SK-N-SH (cell line): Measurements from ENCODE around the gene MOCS3. TPM values are rescaled to one million over a fixed set of nuclear protein-coding genes. Genes with fewer than 3 reads are reported as not detected.

Experiments
- CTCF ChIA-PET: fragments of 300-600, 350-600 bp; formaldehyde crosslinking; extraction: SDS; loops from one replicate; lab custom pipeline; 2021; lab: Yijun Ruan, JAX
- POLR2A ChIA-PET: fragments of 350-600 bp; sonication (Branson Sonifier 250); formaldehyde crosslinking; extraction: SDS; loops from one replicate; lab custom pipeline; 2020; ENCODE audit warnings: antibody characterized with exemption, inconsistent platforms; lab: Yijun Ruan, JAX
- DNase-seq: peaks from one replicate; pipeline ENCODE4 v3.0.0; 2012
- H2AFZ ChIP-seq: fragments of 200-600 bp; sonication (generic); 2 replicates; pipeline ENCODE4 v1.8.1; 2016; ENCODE audit warnings: antibody characterized with exemption, mild to moderate bottlenecking, low read depth
- H3F3A ChIP-seq: fragments of 200-600 bp; sonication (generic); replicated peaks from 2 replicates; pipeline ENCODE3; 2016; ENCODE audit warnings: antibody characterized with exemption, mild to moderate bottlenecking; ENCODE audit not compliant: insufficient read depth
- H3K27ac ChIP-seq, 2 experiments: fragments of 200-500 bp in 1 of 2; fragments of 200-600 bp in 1 of 2; sonication (Bioruptor generic) in 1 of 2; sonication (generic), shearing (Covaris generic) in 1 of 2; 2 replicates each; pipeline versions ENCODE4 v1.5.1 to v1.6.1; 2014 to 2016; ENCODE audit warnings: low read depth in 2 of 2, inconsistent platforms in 1 of 2, low read length in 1 of 2, mild to moderate bottlenecking in 1 of 2, mixed read lengths in 1 of 2
- H3K27me3 ChIP-seq: fragments of 200-600 bp; sonication (generic), shearing (Covaris generic); 2 replicates; pipeline ENCODE4 v1.6.1; 2016; ENCODE audit warnings: mixed run types; ENCODE audit not compliant: insufficient read depth
- H3K36me3 ChIP-seq, 2 experiments: fragments of 200-500 bp in 1 of 2; fragments of 200-600 bp in 1 of 2; sonication (Bioruptor generic) in 1 of 2; sonication (generic) in 1 of 2; replicated peaks in 1 of 2; 2 replicates each; pipeline versions ENCODE3 to v1.5.1; 2014 to 2016; ENCODE audit warnings: low read length in 1 of 2, mild to moderate bottlenecking in 1 of 2; ENCODE audit not compliant: insufficient read depth in 2 of 2, control insufficient read depth in 1 of 2
- H3K4me1 ChIP-seq, 2 experiments: fragments of 200-500 bp in 1 of 2; fragments of 200-600 bp in 1 of 2; sonication (Bioruptor generic) in 1 of 2; sonication (generic), shearing (Covaris generic) in 1 of 2; 2 replicates each; pipeline versions ENCODE4 v1.5.1 to v1.6.1; 2014 to 2016; ENCODE audit warnings: low read depth in 1 of 2, low read length in 1 of 2, mixed run types in 1 of 2; ENCODE audit not compliant: insufficient read depth in 2 of 2, control insufficient read depth in 1 of 2
- H3K4me2 ChIP-seq: fragments of 200-600 bp; sonication (generic), shearing (Covaris generic); 2 replicates; pipeline ENCODE4 v1.6.1; 2017; ENCODE audit warnings: mixed run types
- H3K4me3 ChIP-seq, 2 experiments: fragments of 200-500 bp in 1 of 2; fragments of 200-600 bp in 1 of 2; sonication (Bioruptor generic) in 1 of 2; sonication (generic), shearing (Covaris generic) in 1 of 2; 2 replicates each; pipeline versions ENCODE4 v1.5.1 to v1.8.1; 2014 to 2016; ENCODE audit warnings: low read depth in 2 of 2, inconsistent platforms in 1 of 2, low read length in 1 of 2, mild to moderate bottlenecking in 1 of 2, mixed read lengths in 1 of 2, moderate library complexity in 1 of 2
- H3K79me2 ChIP-seq: fragments of 200-600 bp; sonication (generic); 2 replicates; pipeline ENCODE4 v1.8.1; 2017; ENCODE audit warnings: mild to moderate bottlenecking; ENCODE audit not compliant: insufficient read depth
- H3K9ac ChIP-seq: fragments of 200-600 bp; sonication (generic); 2 replicates; pipeline ENCODE4 v1.6.1; 2017; ENCODE audit warnings: mixed run types
- H3K9me2 ChIP-seq: fragments of 200-600 bp; sonication (generic); 2 replicates; pipeline ENCODE4 v1.6.1; 2017; ENCODE audit warnings: mixed run types
- H3K9me3 ChIP-seq: fragments of 200-600 bp; sonication (generic); 2 replicates; pipeline ENCODE4 v1.6.1; 2017; ENCODE audit warnings: mixed run types, mild to moderate bottlenecking, moderate library complexity
- H4K20me1 ChIP-seq: fragments of 200-600 bp; sonication (generic); 2 replicates; pipeline ENCODE4 v1.6.1; 2017; ENCODE audit warnings: mild to moderate bottlenecking, mixed run types; ENCODE audit not compliant: insufficient read depth
- EP300 ChIP-seq, 2 experiments: IDR thresholded peaks; 2 replicates each; pipeline versions ENCODE4 v1.4.0 to v1.6.1; 2012; ENCODE audit warnings: borderline replicate concordance in 1 of 2, low read depth in 1 of 2, low read length in 1 of 2
- EZH2phosphoT487 ChIP-seq: fragments of 200-600 bp; sonication (generic); IDR thresholded peaks from 2 replicates; pipeline ENCODE4 v1.6.1; 2017; ENCODE audit warnings: low read depth, mixed run types, mild to moderate bottlenecking, antibody characterized with exemption, moderate library complexity, borderline replicate concordance
- FOXJ3 ChIP-seq: sonication (generic); formaldehyde crosslinking; IDR thresholded peaks from 2 replicates; pipeline ENCODE4 v1.5.1; 2020; ENCODE audit warnings: mild to moderate bottlenecking, missing genetic modification reagents
- RAD21 ChIP-seq: IDR thresholded peaks from 2 replicates; pipeline ENCODE4 v1.6.1; 2012; ENCODE audit warnings: mild to moderate bottlenecking, low read length
- RCOR1 ChIP-seq: fragments of 150-350 bp; IDR thresholded peaks from 2 replicates; pipeline ENCODE4 v1.6.1; 2017; ENCODE audit warnings: antibody characterized with exemption, low read length
- TCF12 ChIP-seq: IDR thresholded peaks from 2 replicates; pipeline ENCODE4 v1.4.0; 2012
- TEAD4 ChIP-seq: IDR thresholded peaks from 2 replicates; pipeline ENCODE4 v1.4.0; 2012; ENCODE audit warnings: mild to moderate bottlenecking, borderline replicate concordance; ENCODE audit not compliant: insufficient read depth
- YY1 ChIP-seq: IDR thresholded peaks from 2 replicates; pipeline ENCODE4 v1.4.0; 2012; ENCODE audit warnings: low read depth, mild to moderate bottlenecking
- WGBS: methylation state at CpG from one replicate; pipeline ENCODE4 v1.1.6; 2017; ENCODE audit warnings: low lambda C conversion rate; 5-methylcytosine and 5-hydroxymethylcytosine counted together
- polyA plus RNA-seq, 3 experiments: library from polyadenylated mRNA; depleted of rRNA; stranded (reverse); fragments of >200 nt; gene quantifications; 2 replicates each; pipeline ENCODE4 v1.2.3, GENCODE V29; 2012
- TF ChIP-seq, protein P1 (sequence below): IDR thresholded peaks from 2 replicates; pipeline ENCODE4 v1.6.1; 2012; ENCODE audit warnings: mild to moderate bottlenecking, low read depth, low read length, moderate library complexity

The MOCS3 gene
- polyA plus RNA-seq, 1 of the 3 experiments (the other 2 are of a cell fraction) = 4.0 TPM

DNA sequence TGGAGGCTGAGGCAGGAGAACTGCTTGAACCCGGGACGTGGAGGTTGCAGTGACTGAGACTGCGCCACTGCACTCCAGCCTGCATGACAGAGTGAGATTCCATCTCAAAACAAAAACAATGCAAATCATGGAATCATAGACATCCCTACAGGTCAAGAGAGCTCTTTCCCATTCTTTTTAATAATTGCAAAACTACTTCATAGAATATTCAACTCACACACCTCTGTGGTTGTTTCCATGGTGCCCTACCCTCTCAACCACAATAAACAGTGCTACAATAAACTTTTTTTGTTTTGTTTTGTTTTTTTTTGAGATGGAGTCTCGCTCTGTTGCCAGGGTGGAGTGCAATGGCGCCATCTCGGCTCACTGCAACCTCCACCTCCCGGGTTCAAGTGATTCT, 15.5 kb upstream of the MOCS3 start:
- CTCF ChIA-PET = interaction anchor here (2.2 kb wide), 1 partner anchor 11 kb away, joined by 9 read pairs; the partner anchor contains the start of gene ADNP
- 99% methylated on average over 7 of the region's 7 CpGs for WGBS
- H3K4me1 ChIP-seq = no peaks in the 10 kb centered on the region
- no peak overlapping the region for H3K9ac ChIP-seq
- POLR2A ChIA-PET = no interaction called here
- H3K4me2 ChIP-seq = no peak overlapping the region
- no peak overlapping the region for H2AFZ ChIP-seq
- H3K79me2 ChIP-seq = peaks cover 16% of the 10 kb centered on the region; the same call in 1 of the 2 replicates
- no peaks in the 10 kb centered on the region for H3K27me3 ChIP-seq
- H3K36me3 ChIP-seq = peaks cover 55 to 73% of the 10 kb centered on the region in 2 experiments
- H3K27ac ChIP-seq = no peak overlapping the region
- H3K9me3 ChIP-seq = no peaks in the 10 kb centered on the region
- no peak for TF ChIP-seq EZH2phosphoT487
- peaks cover 13% of the 10 kb centered on the region for H3F3A ChIP-seq
- no peaks in the 10 kb centered on the region for H3K9me2 ChIP-seq
- no peak for DNase-seq
- H4K20me1 ChIP-seq = no peaks in the 10 kb centered on the region
- no peak overlapping the region for H3K4me3 ChIP-seq

DNA sequence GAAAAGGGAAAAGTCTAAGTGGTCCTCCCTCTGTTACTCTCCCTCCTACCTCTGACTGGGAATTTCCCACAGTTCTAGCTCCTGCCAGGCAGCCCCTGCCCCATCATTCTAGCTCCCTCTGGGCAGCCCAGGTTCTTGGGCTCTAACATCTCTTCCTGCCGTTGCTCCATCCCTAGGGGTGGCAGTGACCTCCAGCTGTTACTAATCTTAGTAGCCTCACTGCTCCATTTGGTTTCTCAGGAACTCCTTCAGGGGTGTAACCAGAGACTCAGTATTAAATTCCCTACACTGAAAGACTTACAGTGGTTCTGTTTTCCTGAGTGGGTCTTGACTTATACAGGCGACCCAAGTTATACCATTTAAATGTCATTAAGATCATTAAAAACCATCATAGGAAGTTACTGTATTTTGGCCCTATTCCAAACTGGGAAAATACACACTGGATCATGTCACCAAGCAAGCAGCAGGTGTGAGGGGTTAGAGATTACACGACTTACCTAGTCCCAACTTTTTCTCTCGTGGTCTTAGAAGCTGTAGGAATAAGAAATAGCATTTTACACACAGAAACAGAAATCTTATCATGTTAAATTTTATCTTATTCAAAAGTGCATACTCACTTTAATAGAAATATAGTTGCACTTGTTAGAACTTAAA, 10.4 kb upstream of the MOCS3 start:
- H3K27ac ChIP-seq = no peak overlapping the region
- WGBS = 97% methylated on average over 4 of the region's 4 CpGs
- no peak for DNase-seq
- CTCF ChIA-PET = interaction anchor here (0.8 to 2.4 kb wide), 3 partner anchors 17 to 21 kb away, joined by 3 to 10 read pairs (median 3); partner anchors contain the start of gene ADNP
- no peaks in the 10 kb centered on the region; the same call in 1 of the 2 replicates for H4K20me1 ChIP-seq
- H3K79me2 ChIP-seq = peaks cover 64% of the 10 kb centered on the region
- no peaks in the 10 kb centered on the region; a peak in 1 of 4 replicates for H3K4me1 ChIP-seq
- TF ChIP-seq EP300 (IDR thresholded peaks at IDR 0.05; ENCODE audit: borderline replicate concordance in 1 of 2, low read depth in 1 of 2, low read length in 1 of 2) (no peak), YY1 (no peak), TCF12 (no peak), RCOR1 (no peak), FOXJ3 (CRISPR knock-in tag) (no peak), RAD21 (no peak), TEAD4 (no peak)
- TF ChIP-seq, protein P1, sequence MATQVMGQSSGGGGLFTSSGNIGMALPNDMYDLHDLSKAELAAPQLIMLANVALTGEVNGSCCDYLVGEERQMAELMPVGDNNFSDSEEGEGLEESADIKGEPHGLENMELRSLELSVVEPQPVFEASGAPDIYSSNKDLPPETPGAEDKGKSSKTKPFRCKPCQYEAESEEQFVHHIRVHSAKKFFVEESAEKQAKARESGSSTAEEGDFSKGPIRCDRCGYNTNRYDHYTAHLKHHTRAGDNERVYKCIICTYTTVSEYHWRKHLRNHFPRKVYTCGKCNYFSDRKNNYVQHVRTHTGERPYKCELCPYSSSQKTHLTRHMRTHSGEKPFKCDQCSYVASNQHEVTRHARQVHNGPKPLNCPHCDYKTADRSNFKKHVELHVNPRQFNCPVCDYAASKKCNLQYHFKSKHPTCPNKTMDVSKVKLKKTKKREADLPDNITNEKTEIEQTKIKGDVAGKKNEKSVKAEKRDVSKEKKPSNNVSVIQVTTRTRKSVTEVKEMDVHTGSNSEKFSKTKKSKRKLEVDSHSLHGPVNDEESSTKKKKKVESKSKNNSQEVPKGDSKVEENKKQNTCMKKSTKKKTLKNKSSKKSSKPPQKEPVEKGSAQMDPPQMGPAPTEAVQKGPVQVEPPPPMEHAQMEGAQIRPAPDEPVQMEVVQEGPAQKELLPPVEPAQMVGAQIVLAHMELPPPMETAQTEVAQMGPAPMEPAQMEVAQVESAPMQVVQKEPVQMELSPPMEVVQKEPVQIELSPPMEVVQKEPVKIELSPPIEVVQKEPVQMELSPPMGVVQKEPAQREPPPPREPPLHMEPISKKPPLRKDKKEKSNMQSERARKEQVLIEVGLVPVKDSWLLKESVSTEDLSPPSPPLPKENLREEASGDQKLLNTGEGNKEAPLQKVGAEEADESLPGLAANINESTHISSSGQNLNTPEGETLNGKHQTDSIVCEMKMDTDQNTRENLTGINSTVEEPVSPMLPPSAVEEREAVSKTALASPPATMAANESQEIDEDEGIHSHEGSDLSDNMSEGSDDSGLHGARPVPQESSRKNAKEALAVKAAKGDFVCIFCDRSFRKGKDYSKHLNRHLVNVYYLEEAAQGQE = no peak
- H2AFZ ChIP-seq = no peak overlapping the region
- H3K36me3 ChIP-seq = peaks cover 71 to 84% of the 10 kb centered on the region in 2 experiments
- no peak overlapping the region for H3K9ac ChIP-seq
- POLR2A ChIA-PET = interaction anchor here (1.2 kb wide), 1 partner anchor 10 kb away, joined by 5 read pairs; the partner anchor contains the start of genes DPM1 and MOCS3
- H3K27me3 ChIP-seq = no peaks in the 10 kb centered on the region
- H3K9me2 ChIP-seq = no peaks in the 10 kb centered on the region
- H3K4me3 ChIP-seq = no peak overlapping the region
- H3F3A ChIP-seq = peaks cover 9% of the 10 kb centered on the region
- H3K9me3 ChIP-seq = no peaks in the 10 kb centered on the region
- no peak overlapping the region for H3K4me2 ChIP-seq
